Measurements from ENCODE around the gene FKBP5.

The FKBP5 gene

DNA sequence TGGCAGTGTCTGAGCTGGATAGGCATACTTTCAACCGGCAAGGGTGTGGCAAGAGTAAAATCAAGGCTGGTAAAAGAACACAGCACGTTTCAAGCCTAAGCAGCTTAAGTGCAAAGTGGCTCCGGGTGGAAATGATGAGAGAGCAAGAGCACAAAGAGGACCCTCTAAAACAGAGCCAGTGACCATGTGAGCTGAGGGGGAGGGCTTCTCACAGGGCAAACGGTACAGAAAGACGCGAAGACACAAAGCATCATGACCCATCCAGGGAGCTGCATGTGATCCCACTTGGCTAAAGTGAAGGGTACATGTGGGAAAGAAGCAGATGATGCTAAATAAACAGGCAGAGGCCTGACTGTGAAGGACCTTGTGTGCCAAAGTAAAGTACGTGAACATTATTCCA is 25.7 kb downstream of the FKBP5 start:
- DNase-seq (ENCODE audit: low read depth): no peak

DNA sequence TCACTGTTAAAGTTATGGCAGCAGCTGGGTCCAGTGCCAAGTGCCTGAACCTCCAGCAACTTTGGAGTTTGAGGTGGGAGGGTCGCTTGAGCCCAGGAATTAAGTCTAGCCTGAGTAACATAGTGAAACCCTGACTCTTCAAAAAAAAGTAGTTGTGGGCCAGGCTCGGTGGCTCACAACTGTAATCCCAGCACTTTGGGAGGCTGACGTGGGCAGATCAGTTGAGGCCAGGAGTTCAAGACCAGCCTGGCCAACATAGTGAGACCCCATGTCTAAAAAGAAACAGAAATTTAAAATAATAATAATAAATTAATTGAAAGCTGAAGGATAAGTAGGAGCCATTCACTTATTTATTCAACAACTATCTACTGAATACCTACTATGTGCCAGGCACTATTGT is 33.8 kb downstream of the FKBP5 start:
- no peak for DNase-seq (ENCODE audit: low read depth)

DNA sequence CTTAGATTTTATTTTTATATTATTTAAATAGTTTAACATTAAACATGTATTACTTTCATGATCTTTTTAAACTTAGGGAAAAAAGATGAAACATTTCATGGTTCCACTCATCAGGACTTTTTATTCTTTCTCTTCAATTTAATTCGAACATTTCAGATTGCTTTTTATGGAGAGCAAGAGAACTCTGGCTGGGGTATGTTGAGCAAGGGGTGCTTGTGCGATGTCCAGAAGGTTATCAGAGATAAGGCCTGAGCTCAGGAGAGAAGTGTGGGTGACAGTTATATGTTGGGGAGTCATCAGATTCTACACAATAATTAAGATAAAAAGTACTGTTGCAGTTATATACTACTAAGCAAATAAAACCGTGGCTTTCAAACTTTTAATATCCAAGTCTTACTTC is 37.5 kb downstream of the FKBP5 start:
- DNase-seq (ENCODE audit: low read depth): no peak

DNA sequence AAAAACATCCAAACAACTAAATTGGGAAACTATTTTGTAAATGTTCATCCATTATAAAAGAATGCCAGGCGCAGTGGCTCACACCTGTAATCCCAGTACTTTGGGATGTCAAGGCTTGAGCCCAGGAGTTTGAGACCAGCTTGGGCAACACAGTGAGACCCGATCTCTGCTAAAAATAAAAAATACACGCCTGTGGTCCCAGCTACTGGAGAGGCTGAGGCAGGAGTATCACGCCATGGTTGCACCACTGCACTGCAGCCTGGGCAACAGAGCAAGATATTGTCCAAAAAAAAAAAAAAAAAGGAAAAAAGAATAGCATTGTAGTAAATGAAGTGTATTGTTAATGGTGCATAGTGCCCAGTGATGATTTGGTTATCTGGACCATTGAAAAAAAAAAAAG is 38.7 kb downstream of the FKBP5 start:
- no peak for DNase-seq (ENCODE audit: low read depth)

DNA sequence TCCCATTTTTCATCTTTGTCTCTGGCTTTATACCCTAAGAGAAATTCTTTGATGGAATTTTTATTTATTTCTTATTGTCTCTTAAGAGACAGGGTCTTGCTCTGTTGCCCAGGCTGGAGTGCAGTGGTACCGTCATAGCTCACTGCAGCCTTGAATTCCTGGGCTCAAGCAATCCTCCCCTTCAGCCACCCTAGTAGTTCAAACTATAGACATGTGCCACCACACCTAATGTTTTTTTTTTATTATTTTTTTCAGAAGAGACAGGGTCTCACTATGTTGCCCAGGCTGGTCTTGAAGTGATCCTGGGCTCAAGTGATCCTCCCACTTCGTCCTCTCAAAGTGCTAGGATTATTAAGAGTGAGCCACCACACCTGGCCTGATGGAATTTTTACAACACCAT is 40.5 kb downstream of the FKBP5 start:
- DNase-seq (ENCODE audit: low read depth): no peak

DNA sequence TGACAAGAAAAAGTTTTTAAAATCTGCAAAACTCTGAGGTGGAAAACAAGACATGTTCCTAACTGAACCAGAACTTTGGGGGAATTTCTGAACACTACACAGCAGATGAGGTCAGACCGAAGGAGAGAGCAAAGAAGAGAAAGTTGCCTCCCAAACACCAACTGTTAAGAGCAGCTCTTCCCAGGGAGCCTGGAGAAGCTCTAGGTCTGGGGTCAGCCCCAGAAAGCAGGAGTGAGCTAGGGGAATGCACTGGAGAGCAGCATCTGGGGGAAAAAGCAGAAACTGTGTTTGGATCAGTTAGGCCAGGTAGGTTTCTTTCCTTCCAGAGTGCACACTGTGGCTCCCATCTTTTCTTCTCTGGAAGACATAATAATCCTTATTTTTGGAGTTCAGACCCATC is 41.3 kb downstream of the FKBP5 start:
- no peak for DNase-seq (ENCODE audit: low read depth)

DNA sequence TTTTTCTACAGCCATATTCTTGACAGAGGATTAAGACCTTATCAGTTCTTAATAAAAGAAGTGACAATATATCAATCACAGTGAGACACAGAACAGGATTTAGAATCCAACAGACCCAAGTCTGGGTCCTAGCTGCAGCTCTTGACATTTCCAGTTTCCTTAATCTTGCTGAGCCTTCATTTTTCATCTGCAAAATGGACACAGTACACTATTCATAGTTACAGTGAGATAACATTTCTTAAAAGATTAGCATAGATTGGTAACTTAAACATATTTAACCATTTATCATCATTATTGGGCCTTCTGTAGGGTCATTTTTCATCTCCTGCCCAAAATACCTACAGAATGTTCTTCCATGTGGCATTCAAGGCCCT is 45.6 kb downstream of the FKBP5 start:
- DNase-seq (ENCODE audit: low read depth): no peak

DNA sequence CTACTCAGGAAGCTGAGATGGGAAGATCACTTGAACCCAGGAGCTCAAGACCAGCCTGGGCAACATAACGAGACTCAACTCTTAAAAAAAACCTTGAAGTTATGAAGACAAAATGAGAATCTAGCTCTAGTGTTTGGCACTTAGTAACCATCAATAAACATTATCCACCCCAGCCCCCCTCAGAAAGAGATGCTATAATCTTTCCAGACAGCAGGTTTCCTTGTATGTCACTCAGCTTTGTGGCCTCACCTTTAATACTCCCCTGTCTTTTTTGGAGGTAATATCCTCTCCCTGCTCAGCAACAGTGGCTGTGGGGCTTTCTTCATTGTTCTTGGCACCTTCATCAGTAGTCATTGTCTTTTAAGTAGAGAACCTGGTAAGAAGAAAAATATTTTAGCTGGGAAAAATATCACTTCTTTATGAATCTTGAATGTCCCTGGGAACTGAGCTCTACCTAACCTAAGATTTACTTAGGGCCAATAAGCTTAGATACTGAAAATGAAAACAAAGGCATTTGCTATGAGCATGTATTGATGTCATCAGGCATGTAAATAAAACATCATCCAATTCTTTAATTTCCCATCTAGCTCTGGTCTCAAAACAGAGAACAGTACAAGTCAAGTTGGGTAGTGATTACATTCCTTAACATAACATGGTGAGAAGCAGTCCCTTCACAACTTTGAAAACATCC is 46.1 kb downstream of the FKBP5 start:
- DNase-seq (ENCODE audit: low read depth): no peak

DNA sequence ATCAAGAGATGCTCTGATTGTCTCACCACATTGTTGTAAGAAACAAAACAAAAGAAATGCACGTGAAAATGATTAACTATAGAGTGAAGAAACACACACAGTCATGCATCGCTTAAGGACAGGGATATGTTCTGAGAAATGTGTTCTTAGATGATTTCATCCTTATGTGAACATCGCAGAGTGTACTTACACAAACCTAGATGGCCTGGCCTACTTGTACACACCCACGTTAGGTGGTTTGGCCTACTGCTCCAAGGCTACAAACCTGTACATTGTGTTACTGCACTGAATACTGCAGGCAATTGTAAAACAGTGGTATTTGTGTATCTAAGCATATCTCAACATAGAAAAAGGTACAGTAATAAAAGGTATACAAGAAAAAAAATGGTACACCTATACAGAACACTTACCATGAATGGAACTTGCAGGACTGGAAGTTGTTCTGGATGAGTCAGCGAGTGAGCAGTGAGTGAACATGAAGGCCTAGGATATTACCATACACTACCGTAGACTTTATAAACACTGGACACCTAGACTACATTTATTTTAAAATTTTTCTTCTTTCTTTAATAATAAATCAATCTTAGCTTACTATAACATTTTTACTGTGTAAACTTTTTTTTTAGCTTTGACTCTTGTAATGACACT is 48.6 kb downstream of the FKBP5 start:
- no peak for DNase-seq (ENCODE audit: low read depth)

DNA sequence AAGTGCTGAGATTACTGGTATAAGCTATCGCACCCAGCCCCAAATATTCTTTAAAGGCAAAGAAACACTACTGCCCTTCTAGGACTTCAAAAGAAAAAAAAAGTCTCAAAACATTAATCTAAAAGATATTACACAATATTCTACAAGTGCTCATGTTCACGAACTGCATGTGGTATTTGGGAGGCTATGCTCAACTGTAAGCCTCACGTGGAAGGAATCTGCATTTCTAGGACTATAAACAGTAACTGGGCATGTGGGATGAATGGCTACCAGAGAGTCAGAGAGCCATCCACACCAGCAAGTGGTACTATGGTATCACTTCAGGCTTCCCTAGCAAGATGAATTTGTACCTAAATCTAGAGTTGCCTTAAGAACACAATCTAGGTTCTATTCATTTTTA is 50.0 kb downstream of the FKBP5 start:
- DNase-seq (ENCODE audit: low read depth): no peak

DNA sequence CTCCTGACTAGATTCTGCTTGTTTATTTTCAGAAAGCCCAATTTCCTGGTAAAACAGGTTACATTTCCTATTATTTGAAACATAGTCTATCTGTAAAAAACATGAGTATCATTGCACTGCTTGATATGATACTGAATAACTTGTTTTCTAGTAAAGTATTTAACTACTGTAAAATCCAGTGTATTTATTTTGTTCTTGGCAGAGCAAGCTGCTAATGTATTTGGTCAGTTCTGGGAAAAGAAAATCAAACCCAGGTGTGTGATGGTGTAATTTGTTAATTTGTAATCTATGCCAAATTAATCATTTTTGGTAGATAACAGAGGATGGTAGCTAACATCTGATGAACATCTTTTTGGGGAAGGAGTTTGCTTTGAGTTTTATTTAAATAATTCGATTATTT is 50.8 kb downstream of the FKBP5 start:
- DNase-seq (ENCODE audit: low read depth): no peak

DNA sequence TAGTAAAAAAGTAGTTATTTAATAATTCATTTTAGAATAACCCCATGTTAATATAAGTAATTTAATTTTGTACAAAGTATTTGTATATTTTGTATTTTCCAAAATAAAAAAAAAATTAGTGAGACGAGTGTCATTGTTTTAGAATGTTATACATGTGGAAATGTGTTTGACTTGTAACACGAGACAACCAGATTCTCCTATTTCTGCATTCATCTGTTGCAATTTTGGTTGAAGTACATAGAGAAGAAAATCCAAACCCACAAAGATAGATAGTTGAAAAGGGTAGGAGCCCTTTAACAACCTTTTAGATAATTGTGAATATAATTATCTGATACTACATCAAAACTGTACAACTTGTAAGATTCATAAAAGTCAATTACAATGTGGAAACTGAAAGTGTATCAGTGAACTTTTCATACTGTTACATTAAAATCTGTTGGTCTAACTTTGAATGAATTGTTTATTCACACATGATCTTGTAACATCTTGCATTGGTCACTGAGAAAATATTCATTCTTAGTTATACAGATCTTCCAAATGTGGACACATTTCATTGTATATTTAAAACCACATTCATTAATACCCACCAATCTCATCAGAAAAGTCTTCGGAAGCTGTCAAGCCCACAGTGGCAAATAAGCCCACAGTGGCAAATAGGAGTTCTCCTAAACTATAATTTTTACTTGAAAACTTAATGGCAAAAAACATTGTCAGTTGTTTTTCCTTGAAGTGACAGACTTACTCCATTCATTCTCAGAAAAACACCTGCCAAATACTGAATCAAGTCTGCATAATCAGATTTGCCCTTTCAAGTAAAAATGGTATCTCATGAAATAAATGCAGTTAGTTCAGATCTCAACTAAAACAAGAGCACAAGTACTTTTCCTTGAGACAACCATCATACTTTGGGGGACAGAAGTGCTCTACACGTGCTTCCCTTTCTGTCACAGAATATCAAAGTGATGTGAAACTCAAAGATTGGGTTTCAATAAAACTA is 52.8 kb downstream of the FKBP5 start:
- no peak for DNase-seq (ENCODE audit: low read depth)

DNA sequence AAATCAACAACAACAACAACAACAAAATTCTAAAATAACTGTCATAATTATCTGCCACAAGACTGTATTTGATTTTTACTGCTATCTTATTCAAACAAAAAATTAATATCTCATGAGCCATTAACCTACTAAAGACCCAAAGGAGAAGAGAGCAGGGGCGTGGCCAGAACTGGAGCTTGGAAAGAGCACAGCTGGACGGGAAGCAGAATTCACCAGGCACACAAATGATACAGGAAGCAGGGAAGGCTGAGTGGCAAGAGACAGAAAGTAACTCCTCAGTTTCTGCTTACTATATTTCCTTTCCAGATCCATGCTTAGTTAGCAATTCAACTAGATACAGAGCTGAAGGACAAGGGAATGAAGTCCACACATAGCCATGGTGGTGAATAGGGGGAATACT is 54.4 kb downstream of the FKBP5 start:
- no peak for DNase-seq (ENCODE audit: low read depth)

DNA sequence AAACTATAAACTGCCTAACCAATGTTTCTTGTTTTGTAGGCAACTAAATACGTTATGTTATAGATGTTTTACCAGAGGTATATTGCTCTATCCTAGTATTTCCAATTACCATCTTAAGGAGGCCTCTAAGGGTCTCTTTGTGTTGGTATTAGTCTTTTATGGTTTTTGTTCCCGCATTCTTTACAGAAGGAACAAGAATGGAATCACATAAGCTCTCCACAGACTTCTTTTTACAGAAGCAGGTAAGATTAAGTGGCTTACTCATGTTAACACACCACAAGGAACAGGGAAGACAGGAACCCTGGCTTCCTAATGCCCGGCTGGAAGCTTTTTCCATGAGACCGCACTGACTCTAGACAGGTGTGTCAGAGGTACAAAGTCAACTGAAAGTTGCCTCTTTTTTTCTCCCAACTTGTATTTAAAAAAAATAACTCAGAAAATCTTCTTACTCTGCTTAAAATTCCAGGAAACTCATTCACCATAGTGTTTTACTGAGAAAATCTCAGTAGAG is 55.1 kb downstream of the FKBP5 start:
- no peak for DNase-seq (ENCODE audit: low read depth)

DNA sequence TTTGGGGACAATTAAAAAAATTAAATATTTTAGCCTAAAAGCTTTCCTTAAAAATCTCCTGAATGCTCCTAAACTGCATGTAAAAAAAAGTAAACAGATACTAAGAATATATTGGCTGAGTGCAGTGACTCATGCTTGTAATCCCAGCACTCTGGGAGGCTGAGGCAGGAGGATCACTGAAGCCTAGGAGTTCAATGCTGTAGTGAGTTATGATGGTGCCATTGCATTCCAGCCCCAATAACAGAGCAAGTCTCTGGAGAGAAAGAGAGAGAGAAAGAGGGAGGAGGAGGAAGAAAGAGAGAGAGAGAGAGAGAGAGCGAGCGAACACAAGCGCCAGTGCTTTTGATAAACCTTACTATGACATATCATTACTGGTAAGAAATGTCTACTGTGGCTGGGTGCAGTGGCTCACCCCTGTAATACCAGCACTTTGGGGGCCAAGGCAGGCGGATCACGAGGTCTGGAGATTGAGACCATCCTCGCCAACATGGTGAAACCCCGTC is 58.8 kb downstream of the FKBP5 start:
- DNase-seq (ENCODE audit: low read depth): no peak

DNA sequence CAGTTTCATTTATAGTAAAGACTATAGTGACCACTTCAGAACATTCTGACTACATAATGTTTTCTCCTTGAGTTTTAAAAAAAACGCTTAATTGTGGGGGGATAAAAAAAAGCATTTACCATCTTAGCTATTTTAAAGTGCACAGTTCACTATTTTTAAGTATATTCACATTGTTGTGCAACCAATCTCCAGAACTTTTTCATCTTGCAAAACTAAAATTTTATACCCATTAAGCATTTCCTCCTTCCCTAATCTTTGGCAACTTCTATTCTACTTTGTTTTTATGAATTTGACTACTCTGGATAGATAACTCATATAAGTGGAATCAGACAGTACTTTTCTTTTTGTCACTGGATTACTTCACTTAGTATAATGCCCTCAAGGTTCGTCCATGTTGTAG is 62.3 kb downstream of the FKBP5 start:
- DNase-seq (ENCODE audit: low read depth): no peak

DNA sequence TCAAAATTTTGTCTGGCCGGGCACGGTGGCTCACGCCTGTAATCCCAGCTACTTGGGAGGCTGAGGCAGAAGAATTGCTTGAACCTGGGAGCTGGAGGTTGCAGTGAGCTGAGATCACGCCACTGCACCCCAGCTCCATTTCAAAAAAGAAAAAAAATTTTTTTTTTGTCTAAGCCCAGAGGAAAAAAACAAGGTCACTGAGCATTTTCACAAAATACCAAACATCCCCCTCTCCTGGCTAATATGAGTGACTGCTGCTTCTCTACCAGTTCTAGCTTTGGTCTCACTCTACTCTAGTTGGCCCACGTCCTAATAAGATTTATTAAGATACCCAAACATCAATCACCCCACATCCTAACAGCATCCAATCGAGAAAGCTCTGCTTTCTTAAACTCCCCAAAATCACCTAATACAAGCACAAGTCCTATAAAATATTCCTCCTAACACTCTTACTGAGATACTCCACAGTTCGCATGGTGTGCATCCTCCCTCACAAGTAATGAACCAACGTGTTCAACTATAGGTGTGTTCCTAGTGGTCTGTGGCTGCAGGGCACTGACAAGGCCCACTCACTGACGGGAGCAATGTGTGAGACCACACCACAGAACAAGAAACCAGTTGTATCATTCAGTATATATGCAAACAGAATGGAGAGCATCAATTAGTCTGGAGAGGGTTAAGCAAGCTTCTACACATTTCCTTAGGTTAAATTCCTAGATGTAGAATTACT is 64.2 kb downstream of the FKBP5 start:
- DNase-seq (ENCODE audit: low read depth): no peak

DNA sequence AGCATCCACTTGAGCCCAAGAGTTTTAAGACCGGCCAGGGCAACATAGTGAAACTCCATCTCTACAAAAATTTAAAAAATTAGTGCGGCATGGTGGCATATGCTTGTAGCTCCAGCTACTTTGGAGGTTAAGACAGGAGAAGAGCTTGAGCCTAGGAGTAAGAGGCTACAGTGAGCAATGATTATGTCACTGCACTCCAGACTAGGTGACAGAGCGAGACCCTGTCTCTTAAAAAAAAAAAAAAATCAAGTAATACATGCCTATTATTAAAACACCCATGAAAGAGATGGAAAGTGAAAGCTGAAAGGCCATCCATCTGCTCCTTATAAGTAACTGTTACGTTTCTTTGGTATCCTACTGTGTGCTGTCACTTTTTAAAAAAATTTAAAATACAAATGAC is 66.4 kb downstream of the FKBP5 start:
- DNase-seq (ENCODE audit: low read depth): no peak

DNA sequence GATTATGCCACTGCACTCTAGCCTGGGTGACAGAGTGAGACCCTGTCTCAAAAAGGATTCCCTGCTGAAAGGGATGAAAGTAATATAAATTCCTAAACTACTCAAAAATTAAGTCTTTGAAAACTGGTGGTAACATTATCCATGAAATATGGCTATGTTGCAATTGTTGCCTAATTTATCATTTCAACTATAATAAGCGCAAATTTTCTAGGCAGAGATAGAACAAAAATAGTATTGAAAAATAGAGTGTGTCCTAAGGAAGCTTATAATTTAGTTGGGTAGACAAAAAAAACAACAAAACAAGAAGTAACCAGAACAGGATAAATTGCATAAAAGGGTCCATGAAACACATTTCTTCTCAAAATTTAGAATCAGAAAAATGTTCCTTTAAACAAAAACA is 68.0 kb downstream of the FKBP5 start:
- no peak for DNase-seq (ENCODE audit: low read depth)

DNA sequence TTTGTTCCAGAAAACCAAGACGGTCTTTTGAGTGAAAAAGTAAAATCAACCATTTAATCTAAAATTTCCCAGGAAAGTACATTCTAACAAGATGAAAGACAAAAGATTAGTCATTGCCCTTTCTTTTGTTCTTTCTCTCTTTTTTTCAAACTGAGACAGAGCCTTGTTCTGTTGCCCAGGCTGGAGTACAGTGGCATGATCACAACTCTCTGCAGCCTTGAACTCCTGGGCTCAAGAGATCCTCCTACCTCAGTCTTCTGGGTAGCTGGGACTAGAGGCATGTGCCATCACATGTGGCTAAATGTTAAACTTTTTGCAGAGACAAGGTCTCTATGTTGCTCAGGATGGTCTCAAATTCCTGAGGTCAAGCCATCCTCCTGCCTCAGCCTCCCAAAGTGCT is 75.0 kb downstream of the FKBP5 start:
- no peak for DNase-seq (ENCODE audit: low read depth)

DNA sequence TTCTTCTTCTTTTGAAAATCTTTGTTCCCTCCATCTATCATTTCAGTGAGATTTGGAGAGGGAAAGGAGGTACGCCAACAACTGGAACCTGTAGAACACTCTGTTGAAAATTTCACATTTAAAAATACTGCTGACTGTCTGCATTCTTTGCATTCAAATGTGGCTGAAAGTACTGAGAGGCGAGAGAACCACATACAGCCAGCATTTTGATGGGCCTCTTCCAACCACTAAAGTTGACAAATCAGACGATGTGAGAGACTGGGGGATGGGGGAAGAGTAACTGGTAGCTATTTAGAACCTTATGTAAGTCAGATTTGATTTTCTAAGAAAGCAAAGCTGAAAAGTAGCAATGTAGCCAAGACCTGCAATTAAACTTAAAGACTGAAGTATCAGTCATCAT is 77.5 kb downstream of the FKBP5 start:
- no peak for DNase-seq (ENCODE audit: low read depth)

DNA sequence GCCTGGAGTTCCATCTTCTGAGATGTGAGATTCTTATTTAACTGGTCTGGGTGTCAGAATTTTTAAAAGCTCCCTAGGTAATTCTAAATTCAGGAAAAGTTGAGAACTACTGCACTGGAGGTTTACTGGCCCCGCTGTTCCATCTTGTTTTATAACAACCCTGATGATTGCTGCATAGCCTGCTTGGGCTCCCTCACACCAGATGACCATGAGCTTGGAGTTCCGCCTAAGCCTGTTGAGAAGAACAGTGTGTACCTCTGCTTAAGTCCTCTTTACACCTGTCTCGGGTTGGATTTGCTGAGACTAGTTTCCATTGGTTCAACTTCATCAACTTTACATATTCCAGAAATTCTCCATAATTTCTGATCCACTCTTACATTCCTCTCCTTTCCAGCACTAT is 77.9 kb downstream of the FKBP5 start:
- DNase-seq (ENCODE audit: low read depth): no peak
